ENCODE results near the gene HMG20B. TPM values are rescaled to one million over a fixed set of nuclear protein-coding genes. Genes with fewer than 3 reads are reported as not detected.

HMG20B gene
- polyA plus RNA-seq, 1 donor from 2014 or later, result 22.6 TPM

DNA sequence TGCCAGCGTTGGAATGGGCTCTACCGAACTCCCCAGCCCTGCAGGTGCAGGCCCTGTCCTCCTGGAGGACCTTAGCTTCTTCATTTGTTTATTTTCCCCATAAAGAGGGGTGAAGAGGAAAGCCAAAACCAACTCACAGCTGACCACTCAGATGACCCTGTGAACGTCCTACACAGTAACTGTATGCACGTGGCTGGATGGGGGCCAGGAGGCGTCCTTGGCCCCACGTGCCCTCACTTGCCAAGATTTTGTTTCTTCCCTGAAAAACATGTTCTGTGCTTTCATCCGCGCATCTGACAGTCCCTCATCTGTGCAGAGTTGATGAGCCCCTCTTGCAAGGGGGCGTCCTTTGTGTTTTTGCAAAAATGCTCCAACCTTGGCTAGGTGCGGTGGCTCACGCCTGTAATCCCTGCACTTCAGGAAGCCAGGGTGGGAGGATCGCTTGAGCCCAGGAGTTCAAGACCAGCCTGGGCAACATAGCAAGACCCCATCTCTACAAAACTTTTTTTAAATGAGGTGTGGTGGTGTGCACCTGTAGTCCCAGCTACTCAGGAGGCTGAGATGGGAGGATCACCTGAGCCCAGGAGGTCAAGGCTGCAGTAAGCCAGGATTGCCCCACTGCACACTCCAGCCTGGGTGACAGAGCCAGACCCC, 39.1 kb upstream of the HMG20B start:
- Histone ChIP-seq H4K20me1 (ENCODE audit: insufficient read depth) (no peaks in the 10 kb centered on the region), H3K9ac (ENCODE audit: low read length) (no peak overlapping the region), H2AFZ (ENCODE audit: low read depth, low read length) (no peak overlapping the region), H3K79me2 (replicated peaks; ENCODE audit: insufficient read depth, low read length) (no peaks in the 10 kb centered on the region), H3K9me3 (ENCODE audit: low read length) (no peaks in the 10 kb centered on the region), H3K27me3 (ENCODE audit: insufficient read depth, low read depth, low read length) (no peaks in the 10 kb centered on the region), H3K4me3 (ENCODE audit: low read length) (no peak overlapping the region), H3K4me2 (ENCODE audit: low read length) (no peak overlapping the region), H3K27ac (ENCODE audit: low read length) (no peak overlapping the region), H3K36me3 (ENCODE audit: insufficient read depth, low read length) (no peaks in the 10 kb centered on the region), H3K9me2 (ENCODE audit: insufficient read depth, low read length) (no peaks in the 10 kb centered on the region), H3F3A (ENCODE audit: insufficient read depth, low read length, poor library complexity, severe bottlenecking) (no peaks in the 10 kb centered on the region)
- TF ChIP-seq POLR2AphosphoS5 (IDR thresholded peaks at IDR 0.05) (no peak), MXI1 (conservative IDR thresholded peaks at IDR 0.05; ENCODE audit: poor library complexity, severe bottlenecking) (no peak), SMC3 (conservative IDR thresholded peaks at IDR 0.05; ENCODE audit: poor library complexity) (no peak), RAD21 (conservative IDR thresholded peaks at IDR 0.05) (no peak), EP300 (conservative IDR thresholded peaks at IDR 0.05; ENCODE audit: poor library complexity, severe bottlenecking) (no peak), EZH2 (IDR thresholded peaks at IDR 0.05; ENCODE audit: borderline replicate concordance, insufficient read depth, low read length, poor library complexity, severe bottlenecking) (no peak), TAF1 (IDR thresholded peaks at IDR 0.05; ENCODE audit: low read depth) (no peak)
- TF ChIP-seq, protein P1, sequence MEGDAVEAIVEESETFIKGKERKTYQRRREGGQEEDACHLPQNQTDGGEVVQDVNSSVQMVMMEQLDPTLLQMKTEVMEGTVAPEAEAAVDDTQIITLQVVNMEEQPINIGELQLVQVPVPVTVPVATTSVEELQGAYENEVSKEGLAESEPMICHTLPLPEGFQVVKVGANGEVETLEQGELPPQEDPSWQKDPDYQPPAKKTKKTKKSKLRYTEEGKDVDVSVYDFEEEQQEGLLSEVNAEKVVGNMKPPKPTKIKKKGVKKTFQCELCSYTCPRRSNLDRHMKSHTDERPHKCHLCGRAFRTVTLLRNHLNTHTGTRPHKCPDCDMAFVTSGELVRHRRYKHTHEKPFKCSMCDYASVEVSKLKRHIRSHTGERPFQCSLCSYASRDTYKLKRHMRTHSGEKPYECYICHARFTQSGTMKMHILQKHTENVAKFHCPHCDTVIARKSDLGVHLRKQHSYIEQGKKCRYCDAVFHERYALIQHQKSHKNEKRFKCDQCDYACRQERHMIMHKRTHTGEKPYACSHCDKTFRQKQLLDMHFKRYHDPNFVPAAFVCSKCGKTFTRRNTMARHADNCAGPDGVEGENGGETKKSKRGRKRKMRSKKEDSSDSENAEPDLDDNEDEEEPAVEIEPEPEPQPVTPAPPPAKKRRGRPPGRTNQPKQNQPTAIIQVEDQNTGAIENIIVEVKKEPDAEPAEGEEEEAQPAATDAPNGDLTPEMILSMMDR (IDR thresholded peaks at IDR 0.05; ENCODE audit: poor library complexity, severe bottlenecking), result no peak
- TF ChIP-seq, protein P2, sequence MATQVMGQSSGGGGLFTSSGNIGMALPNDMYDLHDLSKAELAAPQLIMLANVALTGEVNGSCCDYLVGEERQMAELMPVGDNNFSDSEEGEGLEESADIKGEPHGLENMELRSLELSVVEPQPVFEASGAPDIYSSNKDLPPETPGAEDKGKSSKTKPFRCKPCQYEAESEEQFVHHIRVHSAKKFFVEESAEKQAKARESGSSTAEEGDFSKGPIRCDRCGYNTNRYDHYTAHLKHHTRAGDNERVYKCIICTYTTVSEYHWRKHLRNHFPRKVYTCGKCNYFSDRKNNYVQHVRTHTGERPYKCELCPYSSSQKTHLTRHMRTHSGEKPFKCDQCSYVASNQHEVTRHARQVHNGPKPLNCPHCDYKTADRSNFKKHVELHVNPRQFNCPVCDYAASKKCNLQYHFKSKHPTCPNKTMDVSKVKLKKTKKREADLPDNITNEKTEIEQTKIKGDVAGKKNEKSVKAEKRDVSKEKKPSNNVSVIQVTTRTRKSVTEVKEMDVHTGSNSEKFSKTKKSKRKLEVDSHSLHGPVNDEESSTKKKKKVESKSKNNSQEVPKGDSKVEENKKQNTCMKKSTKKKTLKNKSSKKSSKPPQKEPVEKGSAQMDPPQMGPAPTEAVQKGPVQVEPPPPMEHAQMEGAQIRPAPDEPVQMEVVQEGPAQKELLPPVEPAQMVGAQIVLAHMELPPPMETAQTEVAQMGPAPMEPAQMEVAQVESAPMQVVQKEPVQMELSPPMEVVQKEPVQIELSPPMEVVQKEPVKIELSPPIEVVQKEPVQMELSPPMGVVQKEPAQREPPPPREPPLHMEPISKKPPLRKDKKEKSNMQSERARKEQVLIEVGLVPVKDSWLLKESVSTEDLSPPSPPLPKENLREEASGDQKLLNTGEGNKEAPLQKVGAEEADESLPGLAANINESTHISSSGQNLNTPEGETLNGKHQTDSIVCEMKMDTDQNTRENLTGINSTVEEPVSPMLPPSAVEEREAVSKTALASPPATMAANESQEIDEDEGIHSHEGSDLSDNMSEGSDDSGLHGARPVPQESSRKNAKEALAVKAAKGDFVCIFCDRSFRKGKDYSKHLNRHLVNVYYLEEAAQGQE (IDR thresholded peaks at IDR 0.05; ENCODE audit: borderline replicate concordance), result no peak

DNA sequence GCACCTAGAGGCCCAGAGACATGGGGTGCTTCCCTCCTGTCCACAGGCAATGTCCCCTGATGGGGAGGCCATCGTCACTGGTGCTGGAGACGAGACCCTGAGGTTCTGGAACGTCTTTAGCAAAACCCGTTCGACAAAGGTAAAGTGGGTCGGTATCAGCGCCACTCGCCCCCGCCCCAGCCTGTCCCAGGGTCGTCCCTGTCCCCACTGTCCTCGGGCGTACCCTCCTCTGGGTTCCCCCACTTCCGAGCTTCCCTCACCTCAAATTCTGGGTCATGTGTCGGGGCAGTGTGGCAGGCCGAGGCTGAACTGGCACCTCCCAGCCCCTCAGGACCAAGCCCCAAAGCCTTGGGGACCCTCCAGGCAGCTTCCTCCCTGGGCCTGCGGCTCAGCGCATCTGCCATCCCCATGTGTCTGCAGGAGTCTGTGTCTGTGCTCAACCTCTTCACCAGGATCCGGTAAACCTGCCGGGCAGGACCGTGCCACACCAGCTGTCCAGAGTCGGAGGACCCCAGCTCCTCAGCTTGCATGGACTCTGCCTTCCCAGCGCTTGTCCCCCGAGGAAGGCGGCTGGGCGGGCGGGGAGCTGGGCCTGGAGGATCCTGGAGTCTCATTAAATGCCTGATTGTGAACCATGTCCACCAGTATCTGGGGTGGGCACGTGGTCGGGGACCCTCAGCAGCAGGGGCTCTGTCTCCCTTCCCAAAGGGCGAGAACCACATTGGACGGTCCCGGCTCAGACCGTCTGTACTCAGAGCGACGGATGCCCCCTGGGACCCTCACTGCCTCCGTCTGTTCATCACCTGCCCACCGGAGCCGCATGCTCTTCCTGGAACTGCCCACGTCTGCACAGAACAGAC, 38.1 kb upstream of the HMG20B start:
- TF ChIP-seq TAF1 (IDR thresholded peaks at IDR 0.05; ENCODE audit: low read depth), result no peak
- TF ChIP-seq, protein P1 (IDR thresholded peaks at IDR 0.05; ENCODE audit: poor library complexity, severe bottlenecking), result no peak
- no peak for TF ChIP-seq POLR2AphosphoS5 (IDR thresholded peaks at IDR 0.05)
- no peak for TF ChIP-seq SMC3 (conservative IDR thresholded peaks at IDR 0.05; ENCODE audit: poor library complexity)
- no peak for TF ChIP-seq EP300 (conservative IDR thresholded peaks at IDR 0.05; ENCODE audit: poor library complexity, severe bottlenecking)
- Histone ChIP-seq H3K4me2 (ENCODE audit: low read length) (no peak overlapping the region), H3F3A (ENCODE audit: insufficient read depth, low read length, poor library complexity, severe bottlenecking) (no peaks in the 10 kb centered on the region), H3K4me3 (ENCODE audit: low read length) (no peak overlapping the region), H3K9me2 (ENCODE audit: insufficient read depth, low read length) (no peaks in the 10 kb centered on the region), H3K9me3 (ENCODE audit: low read length) (no peaks in the 10 kb centered on the region), H3K9ac (ENCODE audit: low read length) (no peak overlapping the region), H3K79me2 (replicated peaks; ENCODE audit: insufficient read depth, low read length) (no peaks in the 10 kb centered on the region), H3K36me3 (ENCODE audit: insufficient read depth, low read length) (no peaks in the 10 kb centered on the region), H4K20me1 (ENCODE audit: insufficient read depth) (no peaks in the 10 kb centered on the region), H3K27me3 (ENCODE audit: insufficient read depth, low read depth, low read length) (no peaks in the 10 kb centered on the region), H2AFZ (ENCODE audit: low read depth, low read length) (no peak overlapping the region), H3K27ac (ENCODE audit: low read length) (no peak overlapping the region)
